Measurements from ENCODE around the gene SPAG16.

The SPAG16 gene

GRCh38 chr2:213284105-213285090, at the start of gene SPAG16:
SPAG16 (plus strand) TSS chr2:213284464.
- peak; percentile 93 for DNase-seq

- no peak for DNase-seq
These were observed 49.6 kb upstream of the SPAG16 start for GRCh38 chr2:213234641-213235040.

- no peak for DNase-seq
These were observed 48.5 kb upstream of the SPAG16 start for GRCh38 chr2:213235741-213236140.

DNA sequence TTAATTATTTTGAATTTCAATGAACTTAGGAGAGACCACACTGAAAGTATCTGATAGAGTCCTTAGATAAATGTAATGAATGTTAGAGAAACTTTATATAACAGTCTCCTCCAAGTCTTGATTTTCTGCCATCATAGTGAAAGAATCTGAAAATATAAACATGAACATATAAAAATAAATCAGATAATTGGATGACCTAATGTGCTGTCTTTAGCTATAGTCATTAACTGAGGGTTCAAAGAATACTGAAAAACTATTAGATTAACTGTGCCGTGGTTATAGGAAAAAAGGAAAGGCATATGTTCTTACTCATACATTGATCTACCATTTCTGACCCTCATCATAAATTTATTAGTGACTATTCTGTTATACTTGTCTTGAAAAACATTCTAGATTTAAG, 47.0 kb upstream of the SPAG16 start:
- no peak for DNase-seq

GRCh38 chr2:213237787-213238186, 46.5 kb upstream of the SPAG16 start:
- no peak for DNase-seq

DNA sequence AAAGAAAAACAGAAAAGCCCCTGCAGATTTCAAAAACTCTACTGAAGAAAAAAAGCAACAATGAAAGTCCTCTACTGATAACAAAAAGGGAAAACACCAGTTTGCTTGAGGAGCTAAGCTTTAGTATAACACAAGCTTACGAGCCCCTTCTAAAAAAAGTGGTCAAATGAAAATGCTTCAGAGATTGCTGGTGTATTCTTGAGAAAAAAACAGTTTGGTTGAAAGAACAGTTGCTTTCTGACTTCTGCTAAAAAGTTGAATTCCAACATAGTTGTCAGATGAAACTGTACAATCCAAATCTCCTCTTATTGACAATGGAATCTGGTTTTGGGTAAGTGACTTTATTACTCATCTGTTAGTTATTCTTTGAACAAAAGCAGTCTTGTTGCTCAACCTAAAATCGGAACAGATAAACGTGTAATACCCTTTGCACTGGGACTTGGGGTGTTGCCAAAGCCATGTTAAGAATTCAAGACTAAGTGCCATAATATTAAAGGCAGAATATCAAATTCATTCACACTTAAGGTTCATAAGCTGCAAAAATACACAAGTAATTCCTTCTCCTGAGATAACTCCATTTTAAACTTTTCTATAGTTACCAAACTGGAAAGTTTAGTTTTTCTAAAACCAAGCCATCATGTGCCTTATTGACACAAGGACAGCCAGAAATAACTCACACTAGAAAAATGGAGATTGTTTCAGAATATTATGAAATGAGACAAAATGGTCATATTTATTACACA, 45.3 kb upstream of the SPAG16 start:
- no peak for DNase-seq

DNA sequence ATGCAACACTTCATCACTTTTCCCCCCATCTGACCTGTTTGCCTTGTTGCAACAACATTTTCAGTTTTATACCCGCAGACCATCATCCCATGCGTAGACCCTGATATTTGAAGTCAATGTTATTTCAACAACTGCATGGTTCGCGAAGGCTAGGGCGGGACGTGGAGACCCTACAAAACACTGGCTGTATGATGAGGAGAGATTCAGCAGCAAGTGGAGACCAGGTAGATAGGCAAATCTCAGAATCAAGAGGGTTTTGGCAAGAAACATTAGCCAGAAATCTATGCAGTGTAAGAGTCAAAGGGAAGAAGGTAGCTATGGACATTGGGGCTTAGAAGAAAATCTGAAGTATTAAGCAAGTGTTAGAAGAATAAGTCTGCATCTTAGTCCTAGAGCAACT, 42.4 kb upstream of the SPAG16 start:
- no peak for DNase-seq

DNA sequence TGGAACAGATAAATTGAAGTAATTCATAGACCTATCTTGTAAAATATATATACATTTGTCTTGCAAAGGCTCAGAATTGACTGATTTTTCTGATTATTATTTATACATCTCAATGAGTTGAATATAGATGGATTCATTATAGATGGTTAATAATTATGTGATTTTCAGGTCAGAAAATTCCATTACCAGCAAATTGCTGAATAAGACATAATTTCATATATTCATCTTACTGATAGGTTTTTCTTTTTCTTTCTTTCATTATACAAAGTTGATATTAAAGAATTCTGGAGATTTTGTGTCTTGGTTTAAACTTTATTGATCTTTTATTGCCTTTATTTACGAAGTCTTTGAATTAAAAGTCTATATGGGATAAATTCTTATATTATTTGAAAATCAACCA, 41.6 kb upstream of the SPAG16 start:
- DNase-seq: no peak

DNA sequence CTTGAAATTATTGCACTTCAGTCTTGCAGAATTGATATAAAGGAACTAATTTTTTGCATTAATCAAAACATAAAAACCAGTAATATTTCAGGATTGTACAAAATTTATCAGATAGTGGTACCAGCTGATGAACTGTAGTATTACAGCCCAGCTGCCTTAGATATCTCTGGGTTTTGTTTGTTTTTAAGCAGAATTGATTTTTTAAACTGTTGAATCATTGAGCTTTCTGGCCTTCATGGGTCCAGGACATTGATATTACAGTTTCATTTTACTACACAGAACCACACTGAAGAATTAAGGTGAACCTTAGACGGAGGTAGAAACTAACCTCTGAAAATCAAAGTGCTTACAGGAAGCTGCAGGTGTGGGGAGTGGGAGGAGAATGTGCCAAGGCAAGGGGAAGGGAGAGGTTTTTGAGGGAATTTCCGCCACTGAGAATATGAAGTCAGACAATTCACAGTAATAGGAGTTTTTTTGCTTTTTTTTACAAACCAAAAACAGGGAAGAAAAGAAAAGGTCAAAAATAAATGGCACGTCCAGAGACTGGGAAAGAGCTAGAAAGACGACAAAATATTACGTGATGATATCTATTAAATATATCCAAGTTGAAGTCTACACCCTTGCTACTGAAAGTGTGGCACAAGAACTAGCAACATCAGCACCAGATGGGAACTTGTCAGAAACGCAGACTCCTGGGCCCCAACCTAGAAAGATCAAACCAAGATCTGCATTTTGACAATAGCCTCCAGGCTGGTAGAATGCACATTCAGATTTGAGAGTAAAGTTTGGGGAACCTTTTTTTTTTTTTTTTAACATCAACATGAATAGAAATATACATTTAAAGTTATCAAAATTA, 40.8 kb upstream of the SPAG16 start:
- no peak for DNase-seq

GRCh38 chr2:213246497-213247281, 37.6 kb upstream of the SPAG16 start:
- peak; percentile 10 for DNase-seq

GRCh38 chr2:213247566-213247965, 36.7 kb upstream of the SPAG16 start:
- no peak for DNase-seq

DNA sequence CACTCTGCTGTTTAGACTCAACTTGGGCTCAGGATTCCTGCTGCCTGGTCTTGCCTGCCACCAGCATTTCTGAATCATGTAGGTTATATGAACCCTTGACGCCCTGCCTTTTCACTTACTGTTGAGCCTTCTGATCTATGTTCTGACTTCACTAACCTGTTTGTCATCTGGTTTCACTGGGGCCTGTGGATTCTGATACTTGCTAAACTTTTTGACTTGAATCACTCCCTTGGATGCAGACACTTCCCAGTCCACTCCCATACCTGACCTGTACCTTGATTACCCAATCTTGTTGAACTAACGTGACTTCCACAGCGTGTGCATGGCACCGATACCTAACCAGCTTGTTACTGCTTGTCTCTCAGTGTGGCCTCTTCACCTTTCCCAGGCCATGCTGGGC, 35.6 kb upstream of the SPAG16 start:
- DNase-seq: no peak

DNA sequence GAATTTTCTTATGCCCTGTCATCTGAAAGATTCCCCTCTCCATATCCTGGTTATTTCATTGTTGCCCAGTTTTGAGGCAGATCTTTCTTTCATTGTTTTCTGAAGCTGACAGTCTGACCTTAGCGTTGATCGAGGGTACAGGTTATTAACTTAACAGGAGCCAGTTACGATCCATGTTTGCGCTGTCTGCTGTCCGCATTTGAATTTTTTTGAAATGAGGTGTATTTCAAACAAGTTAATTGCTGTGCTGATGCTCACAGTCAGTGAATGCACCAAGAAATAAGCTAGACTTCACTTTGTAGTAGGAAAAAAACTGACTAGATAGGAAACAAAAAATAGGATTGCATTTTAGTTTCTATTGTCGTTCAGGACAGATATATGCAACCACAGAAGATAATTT, 34.8 kb upstream of the SPAG16 start:
- no peak for DNase-seq

- DNase-seq: peak; percentile 2
These were observed 32.6 kb upstream of the SPAG16 start for GRCh38 chr2:213251618-213252017.

- DNase-seq: no peak
These were observed 32.1 kb upstream of the SPAG16 start for GRCh38 chr2:213252206-213252605.

GRCh38 chr2:213253162-213253561, 31.1 kb upstream of the SPAG16 start:
- DNase-seq: no peak

DNA sequence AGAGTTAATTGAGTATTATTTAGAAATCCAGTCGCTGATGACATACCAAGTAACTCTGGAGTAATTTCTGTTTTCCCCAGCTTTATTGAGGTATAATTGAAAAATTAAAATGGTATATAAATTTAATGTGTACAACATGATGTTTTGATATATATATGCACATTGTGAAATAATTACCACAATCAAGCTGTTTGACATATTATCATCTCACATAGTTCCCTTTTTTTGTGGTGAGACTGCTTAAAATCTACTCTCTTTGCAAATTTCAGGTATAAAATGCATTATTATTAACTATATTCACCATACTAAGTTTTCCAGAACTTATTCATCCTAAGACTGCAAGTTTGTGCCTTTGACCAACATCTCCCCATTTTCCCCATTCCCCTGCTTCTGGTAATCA, 25.0 kb upstream of the SPAG16 start:
- no peak for DNase-seq

DNA sequence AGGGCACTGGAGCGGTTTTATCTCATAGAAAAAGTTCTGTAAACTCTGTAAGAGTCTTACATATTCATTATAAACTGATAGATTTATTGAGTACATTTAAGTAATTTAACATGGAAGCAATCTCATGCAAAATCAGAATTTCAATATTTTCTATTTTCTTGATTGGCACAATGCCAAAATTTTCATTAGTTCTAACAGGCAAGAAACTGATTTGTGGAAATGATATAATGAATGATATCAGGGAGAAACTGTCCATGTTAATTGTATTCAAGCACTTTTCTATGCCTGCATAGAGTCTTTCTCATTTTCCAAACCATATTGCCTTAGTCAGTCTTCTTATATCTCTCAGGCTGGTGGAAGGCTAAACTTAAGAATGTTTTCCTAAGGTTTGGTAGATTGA, 23.0 kb upstream of the SPAG16 start:
- no peak for DNase-seq

DNA sequence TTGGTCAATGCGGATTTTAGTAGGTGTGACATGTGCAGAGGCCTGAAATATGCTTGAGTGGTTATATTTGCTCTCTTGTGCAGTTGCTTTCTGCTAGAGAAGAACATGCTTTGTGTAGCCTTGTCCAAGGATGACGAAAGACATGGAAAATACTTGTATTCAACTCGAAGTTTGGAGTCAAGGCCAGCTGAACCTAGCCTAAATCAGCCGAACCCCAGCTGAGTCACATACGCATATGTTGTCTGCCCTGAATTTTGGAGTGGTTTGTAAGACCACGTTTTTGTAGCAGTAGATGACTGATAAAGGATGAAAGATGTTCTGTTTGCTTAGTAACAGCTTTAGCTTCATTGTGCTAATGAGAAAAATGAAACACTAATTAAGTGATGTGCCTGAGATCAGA, 22.5 kb upstream of the SPAG16 start:
- no peak for DNase-seq

DNA sequence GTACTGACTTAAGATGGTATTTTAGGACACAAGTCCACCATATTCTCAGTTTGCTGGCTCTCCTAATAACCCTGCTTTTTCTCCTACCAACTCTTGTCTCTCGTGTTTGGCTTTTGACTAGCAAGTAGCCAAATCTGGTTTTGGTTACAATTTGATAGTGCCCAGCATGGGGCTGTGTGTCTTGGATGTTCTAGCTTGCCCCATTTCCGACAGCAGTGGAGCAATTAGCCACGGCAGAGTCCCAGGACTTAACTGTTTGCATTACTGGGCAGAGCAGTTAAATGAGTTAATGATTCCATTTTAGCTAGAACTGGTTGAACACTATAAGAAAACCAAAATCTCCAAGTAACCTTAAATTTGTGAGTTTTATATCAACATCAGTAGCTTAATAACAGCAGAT, 18.6 kb upstream of the SPAG16 start:
- no peak for DNase-seq

GRCh38 chr2:213266421-213266820, 17.8 kb upstream of the SPAG16 start:
- no peak for DNase-seq

DNA sequence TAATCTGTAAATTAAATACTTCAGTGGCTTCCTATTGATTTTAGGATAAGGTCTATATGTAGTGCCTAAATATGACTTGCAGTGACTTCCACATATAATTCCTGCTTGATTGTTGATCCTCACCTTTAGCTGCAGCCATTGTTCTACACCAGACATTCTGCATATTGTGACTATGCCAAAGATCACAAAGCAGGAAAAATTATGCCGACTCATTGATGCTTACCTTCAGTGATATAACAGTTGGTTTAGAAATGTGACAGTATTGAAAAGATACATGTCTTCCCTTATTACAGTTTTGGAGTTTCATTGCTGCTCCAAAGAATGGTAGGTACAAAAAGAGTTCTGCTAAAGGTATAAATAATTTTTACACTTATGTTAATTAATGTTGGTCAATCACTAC, 12.3 kb upstream of the SPAG16 start:
- no peak for DNase-seq

All from DMS79 (cell line).